Keratinocyte (primary cell): Measurements from ENCODE around the gene LRRC39. TPM values are rescaled to one million over a fixed set of nuclear protein-coding genes. Genes with fewer than 3 reads are reported as not detected.

ENCODE experiments used
- DNase-seq: peaks from one replicate; pipeline ENCODE4 v3.0.0-alpha.2; 2011; ENCODE audit warnings: low read depth, missing footprints, low spot score
- FAIRE-seq: peaks from 2 replicates; lab custom pipeline; 2011; peaks lifted over from hg19 to GRCh38; lab: Jason Lieb, UNC
- H2AFZ ChIP-seq: 2 replicates; pipeline ENCODE4 v1.6.0; 2012; ENCODE audit warnings: low read length, control low read depth, inconsistent platforms; ENCODE audit not compliant: control insufficient read depth
- H3K27ac ChIP-seq: 2 replicates; pipeline ENCODE4 v1.5.1; 2011; ENCODE audit warnings: low read length; ENCODE audit not compliant: control insufficient read depth, insufficient read depth
- H3K27me3 ChIP-seq: 3 replicates; pipeline ENCODE4 v1.6.0; 2011; ENCODE audit warnings: low read length; ENCODE audit not compliant: control insufficient read depth, insufficient read depth; ENCODE audit errors: extremely low read depth
- H3K36me3 ChIP-seq, 2 experiments: 2 replicates in 1 of 2; 3 replicates in 1 of 2; pipeline ENCODE4 v1.5.1; 2011; ENCODE audit warnings: low read length in 2 of 2, mild to moderate bottlenecking in 1 of 2; ENCODE audit not compliant: control insufficient read depth in 2 of 2, insufficient read depth in 2 of 2; ENCODE audit errors: extremely low read depth in 1 of 2
- H3K4me1 ChIP-seq: 3 replicates; pipeline ENCODE4 v1.5.1; 2011; ENCODE audit warnings: low read length; ENCODE audit not compliant: control insufficient read depth, insufficient read depth; ENCODE audit errors: extremely low read depth
- H3K4me2 ChIP-seq: 3 replicates; pipeline ENCODE4 v1.6.0; 2011; ENCODE audit warnings: low read depth, low read length; ENCODE audit not compliant: control insufficient read depth, insufficient read depth; ENCODE audit errors: extremely low read depth
- H3K4me3 ChIP-seq, 3 experiments: fragments of 200-600 bp in 1 of 3; sonication (generic) in 1 of 3; 2 replicates in 2 of 3; 3 replicates in 1 of 3; pipeline ENCODE4 v1.5.1; 2011 to 2016; ENCODE audit warnings: low read length in 3 of 3, mild to moderate bottlenecking in 3 of 3, control low read depth in 2 of 3, inconsistent platforms in 1 of 3, low read depth in 1 of 3, mixed read lengths in 1 of 3, mixed run types in 1 of 3, moderate library complexity in 1 of 3; ENCODE audit not compliant: control insufficient read depth in 2 of 3, insufficient read depth in 2 of 3; ENCODE audit errors: extremely low read depth in 1 of 3
- H3K79me2 ChIP-seq: 2 replicates; pipeline ENCODE4 v1.6.0; 2012; ENCODE audit warnings: low read length; ENCODE audit not compliant: control insufficient read depth, insufficient read depth
- H3K9ac ChIP-seq: 3 replicates; pipeline ENCODE4 v1.6.0; 2011; ENCODE audit warnings: low read length; ENCODE audit not compliant: control insufficient read depth, insufficient read depth; ENCODE audit errors: extremely low read depth
- H3K9me1 ChIP-seq: 3 replicates; pipeline ENCODE4 v1.6.0; 2011; ENCODE audit warnings: low read length; ENCODE audit not compliant: control insufficient read depth, insufficient read depth; ENCODE audit errors: extremely low read depth
- H3K9me3 ChIP-seq: 2 replicates; pipeline ENCODE4 v1.5.1; 2012; ENCODE audit warnings: low read depth, low read length; ENCODE audit not compliant: control insufficient read depth
- H4K20me1 ChIP-seq: 3 replicates; pipeline ENCODE4 v1.6.0; 2011; ENCODE audit warnings: low read length; ENCODE audit not compliant: control insufficient read depth, insufficient read depth; ENCODE audit errors: extremely low read depth
- CTCF ChIP-seq, 3 experiments: IDR thresholded peaks in 1 of 3; conservative IDR thresholded peaks in 1 of 3; optimal IDR thresholded peaks in 1 of 3; 2 replicates in 2 of 3; 3 replicates in 1 of 3; pipeline versions ENCODE3 to v1.5.1; 2011; ENCODE audit warnings: low read length in 3 of 3, mild to moderate bottlenecking in 3 of 3, moderate library complexity in 2 of 3, control low read depth in 1 of 3, inconsistent platforms in 1 of 3; ENCODE audit not compliant: insufficient read depth in 2 of 3; ENCODE audit errors: extremely low read depth in 1 of 3
- EZH2 ChIP-seq: IDR thresholded peaks from one replicate; pipeline ENCODE4 v1.6.1; 2012; ENCODE audit warnings: inconsistent platforms, mild to moderate bottlenecking, low read length, moderate library complexity
- dilution Hi-C: fragments of 300-500 bp; cut with MboI; formaldehyde crosslinking; loops from one replicate; pipeline ENCODE4 v1.7.0; 2020; ENCODE audit warnings: low sequenced_read_pairs; ENCODE audit not compliant: extremely low pct_ligation_motif_present
- polyA plus RNA-seq, 5 experiments: library from polyadenylated mRNA; depleted of rRNA in 3 of 5; stranded (reverse) in 3 of 5; stranded (forward) in 1 of 5; unstranded in 1 of 5; fragments of >200 nt; gene quantifications; 1 replicate in 1 of 5; 2 replicates in 3 of 5; 3 replicates in 1 of 5; pipeline versions ENCODE4 v1.2.1 to v1.2.3, GENCODE V29; 2011 to 2012; ENCODE audit warnings: missing spikeins in 2 of 5, low read depth in 1 of 5, low replicate concordance in 1 of 5

LRRC39 gene
- polyA plus RNA-seq, 1 donor (not counting 4 experiments of a cell fraction or from before 2014, with no cell fraction given) = 0.88 TPM

- FAIRE-seq (no peak), DNase-seq (no peak)
- Histone ChIP-seq H3K4me3 (no peak overlapping the region), H4K20me1 (no peaks in the 10 kb centered on the region), H3K27ac (no peak overlapping the region), H2AFZ (no peak overlapping the region), H3K9me1 (no peaks in the 10 kb centered on the region), H3K9me3 (no peaks in the 10 kb centered on the region), H3K79me2 (no peaks in the 10 kb centered on the region), H3K4me2 (no peak overlapping the region), H3K36me3 (peaks cover 2 to 6% of the 10 kb centered on the region in 2 experiments), H3K9ac (no peak overlapping the region), H3K27me3 (no peaks in the 10 kb centered on the region), H3K4me1 (no peaks in the 10 kb centered on the region)
- dilution Hi-C loops = no loop called here
- no peak for TF ChIP-seq CTCF (optimal IDR thresholded peaks at IDR 0.05 in 1 of 3, IDR thresholded peaks at IDR 0.05 in 1 of 3, conservative IDR thresholded peaks at IDR 0.05 in 1 of 3; ENCODE audit: extremely low read depth in 1 of 3, insufficient read depth in 2 of 3, low read length in 3 of 3)
- TF ChIP-seq EZH2 = no peak
Measured at GRCh38 chr1:100115524-100115923, 62.5 kb downstream of the LRRC39 start.

GRCh38 chr1:100109554-100110066 lies 68.4 kb downstream of the LRRC39 start:
- dilution Hi-C loops = no loop called here

More at GRCh38 chr1:100109554-100110066, 68.4 kb downstream of the LRRC39 start:
- Histone ChIP-seq H3K79me2 (no peaks in the 10 kb centered on the region), H3K4me1 (no peaks in the 10 kb centered on the region), H2AFZ (no peak overlapping the region), H3K27ac (no peak overlapping the region), H3K4me3 (no peak overlapping the region), H4K20me1 (no peaks in the 10 kb centered on the region), H3K9me1 (no peaks in the 10 kb centered on the region), H3K36me3 (no peaks in the 10 kb centered on the region), H3K9ac (no peak overlapping the region), H3K27me3 (no peaks in the 10 kb centered on the region), H3K9me3 (no peaks in the 10 kb centered on the region), H3K4me2 (no peak overlapping the region)
- TF ChIP-seq CTCF (optimal IDR thresholded peaks at IDR 0.05 in 1 of 3, IDR thresholded peaks at IDR 0.05 in 1 of 3, conservative IDR thresholded peaks at IDR 0.05 in 1 of 3; ENCODE audit: extremely low read depth in 1 of 3, insufficient read depth in 2 of 3, low read length in 3 of 3) = no peak
- TF ChIP-seq EZH2 = no peak
- FAIRE-seq = no peak
- no peak for DNase-seq
